Astrocyte of the spinal cord (primary cell): ENCODE measurements around the gene MAN1A1.

ENCODE experiments used
- DNase-seq: peaks from one replicate; pipeline ENCODE4 v3.0.0; 2011; ENCODE audit warnings: low read depth, low spot score
- H3K4me3 ChIP-seq: 2 replicates; pipeline ENCODE4 v1.5.1; 2011; ENCODE audit warnings: low read depth, mild to moderate bottlenecking, low read length, moderate library complexity
- CTCF ChIP-seq: IDR thresholded peaks from 2 replicates; pipeline ENCODE4 v1.5.1; 2012; ENCODE audit warnings: low read depth, mild to moderate bottlenecking, low read length, inconsistent platforms
- in situ Hi-C: cut with HindIII; loops from 2 replicates; pipeline ENCODE4 v1.10.0; 2017; ENCODE audit warnings: low sequenced_read_pairs

MAN1A1 gene

GRCh38 chr6:119147101-119148053, 202.2 kb downstream of the MAN1A1 start:
- peak; percentile 98 for DNase-seq
- no peak for TF ChIP-seq CTCF
- H3K4me3 ChIP-seq, result no peak overlapping the region
- in situ Hi-C loops, result loop anchor here (25.0 kb wide), 1 partner anchor 165 kb away; no protein-coding TSS in a partner anchor

GRCh38 chr6:119145111-119145510, 204.4 kb downstream of the MAN1A1 start:
- no peak for DNase-seq
- TF ChIP-seq CTCF, result no peak
- no peak overlapping the region for H3K4me3 ChIP-seq
- in situ Hi-C loops, result loop anchor here (25.0 kb wide), 1 partner anchor 167 kb away; no protein-coding TSS in a partner anchor

- no peak overlapping the region for H3K4me3 ChIP-seq
- TF ChIP-seq CTCF, result no peak
- DNase-seq, result no peak
- in situ Hi-C loops, result loop anchor here (25.0 kb wide), 1 partner anchor 170 kb away; no protein-coding TSS in a partner anchor
Measured at GRCh38 chr6:119142637-119143036, 206.9 kb downstream of the MAN1A1 start.

GRCh38 chr6:119142041-119142440, 207.5 kb downstream of the MAN1A1 start:
- DNase-seq, result no peak
- no peak for TF ChIP-seq CTCF
- no peak overlapping the region for H3K4me3 ChIP-seq
- in situ Hi-C loops, result loop anchor here (25.0 kb wide), 1 partner anchor 170 kb away; no protein-coding TSS in a partner anchor

GRCh38 chr6:119140196-119141140, 209.1 kb downstream of the MAN1A1 start:
- H3K4me3 ChIP-seq, result no peak overlapping the region
- DNase-seq, result no peak
- no peak for TF ChIP-seq CTCF
- in situ Hi-C loops, result loop anchor here (25.0 kb wide), 1 partner anchor 172 kb away; no protein-coding TSS in a partner anchor
